H9 (cell line): ENCODE measurements around the gene EDA. TPM values are rescaled to one million over a fixed set of nuclear protein-coding genes. Genes with fewer than 3 reads are reported as not detected.

Experiments used
- DNase-seq: peaks from one replicate; pipeline ENCODE4 v3.0.0-alpha.2; 2017
- H2AFZ ChIP-seq: one replicate; pipeline ENCODE4 v1.6.1; 2013; ENCODE audit warnings: mild to moderate bottlenecking, low read length, control low read depth, moderate library complexity
- H2AK5ac ChIP-seq: 2 replicates; pipeline ENCODE4 v1.6.1; 2013; ENCODE audit warnings: low read length, control low read depth, mixed read lengths; ENCODE audit not compliant: insufficient read length
- H2BK120ac ChIP-seq: one replicate; pipeline ENCODE4 v1.6.1; 2013; ENCODE audit warnings: low read depth, mild to moderate bottlenecking, low read length, control low read depth, inconsistent platforms; ENCODE audit not compliant: poor library complexity, severe bottlenecking
- H2BK12ac ChIP-seq: 2 replicates; pipeline ENCODE4 v1.6.1; 2013; ENCODE audit warnings: low read length, control low read depth, mixed read lengths, low read depth; ENCODE audit not compliant: insufficient read length
- H2BK15ac ChIP-seq: 2 replicates; pipeline ENCODE4 v1.6.1; 2013; ENCODE audit warnings: low read depth, low read length, control low read depth
- H2BK20ac ChIP-seq: one replicate; pipeline ENCODE4 v1.6.1; 2013; ENCODE audit warnings: low read depth, mild to moderate bottlenecking, low read length, control low read depth, inconsistent platforms; ENCODE audit not compliant: poor library complexity, severe bottlenecking
- H2BK5ac ChIP-seq: 2 replicates; pipeline ENCODE4 v1.6.1; 2013; ENCODE audit warnings: low read length, control low read depth, mixed read lengths; ENCODE audit not compliant: insufficient read length
- H3K14ac ChIP-seq: 2 replicates; pipeline ENCODE4 v1.6.1; 2013; ENCODE audit warnings: low read length, control low read depth; ENCODE audit not compliant: insufficient read depth
- H3K18ac ChIP-seq: 2 replicates; pipeline ENCODE4 v1.6.1; 2013; ENCODE audit warnings: low read depth, mild to moderate bottlenecking, mixed read lengths, low read length, control low read depth; ENCODE audit not compliant: insufficient read length
- H3K23ac ChIP-seq: 2 replicates; pipeline ENCODE4 v1.6.1; 2013; ENCODE audit warnings: low read length, control low read depth, mixed read lengths, low read depth; ENCODE audit not compliant: insufficient read length
- H3K23me2 ChIP-seq: 2 replicates; pipeline ENCODE4 v1.6.1; 2013; ENCODE audit warnings: low read depth, mild to moderate bottlenecking, mixed read lengths, low read length, control low read depth; ENCODE audit not compliant: insufficient read length, poor library complexity, severe bottlenecking
- H3K27ac ChIP-seq: 2 replicates; pipeline ENCODE4 v1.5.1; 2013; ENCODE audit warnings: low read length, control low read depth, mixed read lengths, low read depth; ENCODE audit not compliant: insufficient read length
- H3K27me3 ChIP-seq: 2 replicates; pipeline ENCODE4 v1.6.1; 2013; ENCODE audit warnings: low read length, control low read depth, inconsistent platforms; ENCODE audit not compliant: insufficient read depth
- H3K4ac ChIP-seq: 2 replicates; pipeline ENCODE4 v1.6.1; 2013; ENCODE audit warnings: low read depth, mild to moderate bottlenecking, control low read depth, inconsistent platforms, low read length, moderate library complexity
- H3K4me1 ChIP-seq: 2 replicates; pipeline ENCODE4 v1.6.1; 2013; ENCODE audit warnings: low read length, control low read depth, inconsistent platforms; ENCODE audit not compliant: insufficient read depth
- H3K4me2 ChIP-seq: 2 replicates; pipeline ENCODE4 v1.6.1; 2013; ENCODE audit warnings: low read length, control low read depth, mixed read lengths; ENCODE audit not compliant: insufficient read length, insufficient read depth
- H3K56ac ChIP-seq: 2 replicates; pipeline ENCODE4 v1.6.1; 2013; ENCODE audit warnings: low read depth, mild to moderate bottlenecking, mixed read lengths, low read length, control low read depth; ENCODE audit not compliant: insufficient read length
- H3K79me1 ChIP-seq: 2 replicates; pipeline ENCODE4 v1.6.1; 2013; ENCODE audit warnings: low read depth, mild to moderate bottlenecking, moderate library complexity, low read length, control low read depth, inconsistent platforms; ENCODE audit not compliant: insufficient read depth, poor library complexity, severe bottlenecking
- H3K79me2 ChIP-seq: 2 replicates; pipeline ENCODE4 v1.6.1; 2013; ENCODE audit warnings: low read length, control low read depth, inconsistent platforms; ENCODE audit not compliant: insufficient read depth
- H3K9ac ChIP-seq: 2 replicates; pipeline ENCODE4 v1.6.1; 2013; ENCODE audit warnings: low read length, control low read depth, mixed read lengths; ENCODE audit not compliant: insufficient read length; ENCODE audit errors: extremely low read depth
- H3K9me3 ChIP-seq: one replicate; pipeline ENCODE4 v1.6.1; 2013; ENCODE audit warnings: low read depth, low read length, inconsistent platforms; ENCODE audit not compliant: control insufficient read depth
- H3T11ph ChIP-seq: one replicate; pipeline ENCODE4 v1.6.1; 2013; ENCODE audit warnings: mild to moderate bottlenecking, low read length, control low read depth, inconsistent platforms
- H4K20me1 ChIP-seq: one replicate; pipeline ENCODE4 v1.6.1; 2013; ENCODE audit not compliant: control insufficient read depth, insufficient read length, insufficient read depth
- H4K5ac ChIP-seq: 2 replicates; pipeline ENCODE4 v1.6.1; 2013; ENCODE audit warnings: low read depth, mild to moderate bottlenecking, mixed read lengths, low read length, control low read depth; ENCODE audit not compliant: insufficient read length
- H4K8ac ChIP-seq: replicated peaks from 2 replicates; pipeline ENCODE4 v1.6.1; 2013; ENCODE audit warnings: low read length, control low read depth, mixed read lengths, low read depth; ENCODE audit not compliant: insufficient read length
- H4K91ac ChIP-seq: 2 replicates; pipeline ENCODE4 v1.6.1; 2013; ENCODE audit warnings: low read depth, mild to moderate bottlenecking, moderate library complexity, mixed read lengths, low read length, control low read depth; ENCODE audit not compliant: insufficient read length
- H3K27ac Mint-ChIP-seq, 3 experiments: 2 replicates in 2 of 3; 3 replicates in 1 of 3; pipeline ENCODE4 v1.8.0; 2020 to 2021; ENCODE audit warnings: mixed read lengths in 3 of 3, mild to moderate bottlenecking in 1 of 3, moderate library complexity in 1 of 3
- H3K27me3 Mint-ChIP-seq: 2 replicates; pipeline ENCODE4 v1.8.0; 2021; ENCODE audit warnings: low read depth, mild to moderate bottlenecking, moderate library complexity, mixed read lengths
- H3K36me3 Mint-ChIP-seq, 3 experiments: 2 replicates in 2 of 3; 3 replicates in 1 of 3; pipeline ENCODE4 v1.8.0; 2020 to 2021; ENCODE audit warnings: low read depth in 3 of 3, mixed read lengths in 3 of 3; ENCODE audit not compliant: insufficient read depth in 1 of 3
- H3K4me1 Mint-ChIP-seq, 2 experiments: 2 replicates each; pipeline ENCODE4 v1.8.0; 2020; ENCODE audit warnings: mixed read lengths in 2 of 2
- H3K4me3 Mint-ChIP-seq, 2 experiments: 2 replicates in 1 of 2; 3 replicates in 1 of 2; pipeline ENCODE4 v1.8.0; 2020 to 2021; ENCODE audit warnings: mild to moderate bottlenecking in 2 of 2, mixed read lengths in 2 of 2, moderate library complexity in 1 of 2
- H3K9me3 Mint-ChIP-seq, 2 experiments: 2 replicates in 1 of 2; 3 replicates in 1 of 2; pipeline ENCODE4 v1.8.0; 2020; ENCODE audit warnings: mild to moderate bottlenecking in 2 of 2, mixed read lengths in 2 of 2, moderate library complexity in 1 of 2
- WGBS: extraction: QIAGEN DNeasy Blood & Tissue Kit; methylation state at CpG from one replicate; pipeline ENCODE4 v1.1.7; 2013; ENCODE audit warnings: missing lambda C conversion rate, low lambda C conversion rate, mixed read lengths; ENCODE audit not compliant: insufficient read length; ENCODE audit errors: extremely low coverage; 5-methylcytosine and 5-hydroxymethylcytosine counted together
- total RNA-seq: library from RNA; stranded (reverse); gene quantifications from 2 replicates; pipeline ENCODE4 v1.2.1, GENCODE V29; 2021
- TF ChIP-seq, protein P1 (sequence below): fragments of 200-600 bp; sonication (generic); conservative IDR thresholded peaks from 3 replicates; pipeline ENCODE4 v1.8.0; 2021; ENCODE audit warnings: antibody characterized with exemption, mild to moderate bottlenecking

The EDA gene
- total RNA-seq, 1 experiment from 2014 or later = 7.7 TPM

GRCh38 chrX:70012756-70013155 lies 396.8 kb downstream of the EDA start:
- H4K20me1 ChIP-seq = no peaks in the 10 kb centered on the region
- H3K9me3 ChIP-seq = peaks cover 11% of the 10 kb centered on the region
- H3K4ac ChIP-seq = no peak overlapping the region
- no peak overlapping the region for H3K9ac ChIP-seq
- no peaks in the 10 kb centered on the region for H3K79me2 ChIP-seq
- H4K5ac ChIP-seq = no peak overlapping the region
- H2BK20ac ChIP-seq = no peak overlapping the region
- H3K23me2 ChIP-seq = no peaks in the 10 kb centered on the region
- H3K56ac ChIP-seq = no peak overlapping the region
- no peak overlapping the region for H3T11ph ChIP-seq
- TF ChIP-seq, protein P1, sequence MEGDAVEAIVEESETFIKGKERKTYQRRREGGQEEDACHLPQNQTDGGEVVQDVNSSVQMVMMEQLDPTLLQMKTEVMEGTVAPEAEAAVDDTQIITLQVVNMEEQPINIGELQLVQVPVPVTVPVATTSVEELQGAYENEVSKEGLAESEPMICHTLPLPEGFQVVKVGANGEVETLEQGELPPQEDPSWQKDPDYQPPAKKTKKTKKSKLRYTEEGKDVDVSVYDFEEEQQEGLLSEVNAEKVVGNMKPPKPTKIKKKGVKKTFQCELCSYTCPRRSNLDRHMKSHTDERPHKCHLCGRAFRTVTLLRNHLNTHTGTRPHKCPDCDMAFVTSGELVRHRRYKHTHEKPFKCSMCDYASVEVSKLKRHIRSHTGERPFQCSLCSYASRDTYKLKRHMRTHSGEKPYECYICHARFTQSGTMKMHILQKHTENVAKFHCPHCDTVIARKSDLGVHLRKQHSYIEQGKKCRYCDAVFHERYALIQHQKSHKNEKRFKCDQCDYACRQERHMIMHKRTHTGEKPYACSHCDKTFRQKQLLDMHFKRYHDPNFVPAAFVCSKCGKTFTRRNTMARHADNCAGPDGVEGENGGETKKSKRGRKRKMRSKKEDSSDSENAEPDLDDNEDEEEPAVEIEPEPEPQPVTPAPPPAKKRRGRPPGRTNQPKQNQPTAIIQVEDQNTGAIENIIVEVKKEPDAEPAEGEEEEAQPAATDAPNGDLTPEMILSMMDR = no peak
- DNase-seq = no peak
- no peak overlapping the region for H2AFZ ChIP-seq
- Mint-ChIP-seq H3K9me3 (peaks cover 73 to 80% of the 10 kb centered on the region in 2 experiments), H3K36me3 (peaks cover 0 to 4% (median 1%) of the 10 kb centered on the region in 3 experiments; a peak in 5 of 7 replicates), H3K27ac (peak overlapping the region in 1 of 3 experiments; percentile 40; a peak in 1 of 7 replicates), H3K27me3 (no peaks in the 10 kb centered on the region; the same call in none of the 2 replicates), H3K4me3 (no peak overlapping the region), H3K4me1 (peaks cover 0 to 6% of the 10 kb centered on the region in 2 experiments; a peak in 1 of 4 replicates)
- no peak overlapping the region for H2BK5ac ChIP-seq
- H3K14ac ChIP-seq = no peak overlapping the region
- H3K79me1 ChIP-seq = no peaks in the 10 kb centered on the region
- H2AK5ac ChIP-seq = no peak overlapping the region
- no peak overlapping the region for H2BK120ac ChIP-seq
- H3K18ac ChIP-seq = no peak overlapping the region
- no peak overlapping the region for H3K27ac ChIP-seq
- no peak overlapping the region for H4K91ac ChIP-seq
- no peak overlapping the region for H2BK15ac ChIP-seq
- H4K8ac ChIP-seq = no peak overlapping the region
- WGBS = no CpG with 5 or more reads among the region's 4 CpGs
- H3K4me2 ChIP-seq = no peak overlapping the region
- H3K27me3 ChIP-seq = no peaks in the 10 kb centered on the region
- no peak overlapping the region for H3K23ac ChIP-seq
- no peak overlapping the region for H2BK12ac ChIP-seq
- no peaks in the 10 kb centered on the region; the same call in 1 of the 2 replicates for H3K4me1 ChIP-seq
